ENCODE data around the gene MAML3.

- TF ChIP-seq POLR2A (IDR thresholded peaks at IDR 0.05) (no peak), CTCF (IDR thresholded peaks at IDR 0.05) (no peak)
Observed at GRCh38 chr4:139849219-139849618, 304.8 kb downstream of the MAML3 start.

Measured in transverse colon (tissue), 3 donors.